Femur (tissue), 1 donor: ENCODE results near the gene SSC5D.

Experiments
- DNase-seq: peaks from one replicate; pipeline ENCODE4 v3.0.0-alpha.2; 2017

Gene SSC5D

GRCh38 chr19:55455576-55456235 is 32.5 kb upstream of the SSC5D start:
- no peak for DNase-seq

- no peak for DNase-seq
Measured at GRCh38 chr19:55456347-55456746, 31.9 kb upstream of the SSC5D start.

GRCh38 chr19:55457683-55458457 is 30.4 kb upstream of the SSC5D start:
- DNase-seq = no peak

- no peak for DNase-seq
Measured at GRCh38 chr19:55459551-55459949, 28.7 kb upstream of the SSC5D start.

- DNase-seq = no peak
Measured at GRCh38 chr19:55459950-55460657, 28.1 kb upstream of the SSC5D start.

GRCh38 chr19:55460670-55461258 is 27.5 kb upstream of the SSC5D start:
- DNase-seq = peak; percentile 94

- DNase-seq = peak; percentile 100
Measured at GRCh38 chr19:55461259-55461973, 26.8 kb upstream of the SSC5D start, which contains the start of gene ISOC2. ISOC2 (minus strand) TSS chr19:55461642; CDS start chr19:55456486, 5,156 bp downstream.

- DNase-seq = no peak
Measured at GRCh38 chr19:55461974-55462626, 26.1 kb upstream of the SSC5D start.

GRCh38 chr19:55462722-55463121 is 25.5 kb upstream of the SSC5D start:
- DNase-seq = no peak

GRCh38 chr19:55463583-55464031 is 24.6 kb upstream of the SSC5D start:
- no peak for DNase-seq

GRCh38 chr19:55464039-55464661 is 24.1 kb upstream of the SSC5D start:
- no peak for DNase-seq

GRCh38 chr19:55464662-55465054 is 23.6 kb upstream of the SSC5D start, which contains the start of gene C19orf85:
C19orf85 (minus strand) TSS chr19:55464751; CDS start chr19:55464554, 197 bp downstream.
- no peak for DNase-seq

- no peak for DNase-seq
Measured at GRCh38 chr19:55465460-55466240, 22.6 kb upstream of the SSC5D start.

GRCh38 chr19:55466241-55466614 is 22.0 kb upstream of the SSC5D start:
- no peak for DNase-seq

- DNase-seq = peak; percentile 84
Measured at GRCh38 chr19:55467236-55468053, 20.8 kb upstream of the SSC5D start.

- DNase-seq = no peak
Measured at GRCh38 chr19:55468054-55468393, 20.2 kb upstream of the SSC5D start.

- no peak for DNase-seq
Measured at GRCh38 chr19:55471266-55471665, 17.0 kb upstream of the SSC5D start.

- no peak for DNase-seq
Measured at GRCh38 chr19:55472463-55472862, 15.8 kb upstream of the SSC5D start.

- no peak for DNase-seq
Measured at GRCh38 chr19:55473225-55474012, 14.8 kb upstream of the SSC5D start.
